RWPE1 (cell line): ENCODE measurements around the gene ZNFX1.

Experiments used
- CTCF ChIA-PET: fragments of 350-600 bp; sonication (Branson Sonifier 250); formaldehyde crosslinking; extraction: SDS; loops from one replicate; lab custom pipeline; 2021; lab: Yijun Ruan, JAX
- POLR2A ChIA-PET: fragments of 400-600 bp; formaldehyde crosslinking; extraction: SDS; loops from one replicate; lab custom pipeline; 2020; ENCODE audit warnings: antibody characterized with exemption; ENCODE audit not compliant: low non-redundant PET; lab: Yijun Ruan, JAX
- DNase-seq: peaks from one replicate; pipeline ENCODE4 v3.0.0; 2012; ENCODE audit warnings: low spot score
- H3K27ac ChIP-seq: fragments of 450-650 bp; 2 replicates; pipeline ENCODE4 v1.5.1; 2017
- CTCF ChIP-seq: fragments of 450-650 bp; conservative IDR thresholded peaks from 2 replicates; pipeline ENCODE4 v1.5.1; 2017; ENCODE audit warnings: low read depth, mild to moderate bottlenecking

Gene ZNFX1

DNA sequence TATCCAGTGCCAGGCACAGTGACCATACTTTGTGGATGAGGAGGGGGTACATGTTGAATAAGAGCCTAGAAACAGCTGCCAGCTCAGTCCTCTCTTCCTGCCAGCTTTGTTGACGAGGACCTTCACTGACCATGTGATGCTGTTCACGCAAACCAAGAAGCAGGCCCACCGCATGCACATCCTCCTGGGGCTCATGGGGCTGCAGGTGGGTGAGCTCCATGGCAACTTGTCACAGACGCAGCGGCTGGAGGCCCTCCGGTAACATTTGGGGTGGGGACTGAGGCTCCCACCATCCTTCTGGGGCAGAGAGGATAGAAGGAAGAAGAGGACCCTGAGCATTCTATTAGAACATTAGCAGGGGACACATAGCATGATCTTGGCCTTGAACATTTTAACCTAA lies 43.0 kb downstream of the ZNFX1 start:
- ChIA-PET CTCF (interaction anchor here (0.7 to 4.6 kb wide), 3 partner anchors 12 to 38 kb away, joined by 3 to 22 read pairs (median 5); no protein-coding TSS in a partner anchor), POLR2A (no interaction called here)
- DNase-seq: no peak
- no peak for TF ChIP-seq CTCF
- no peak overlapping the region for H3K27ac ChIP-seq

GRCh38 chr20:49233226-49233625 lies 44.6 kb downstream of the ZNFX1 start:
- peak overlapping the region; percentile 21 for H3K27ac ChIP-seq
- POLR2A ChIA-PET: interaction anchor here (1.0 kb wide), 1 partner anchor 10 kb away, joined by 3 read pairs; no protein-coding TSS in a partner anchor
- CTCF ChIA-PET: interaction anchor here (1.7 kb wide), 1 partner anchor 16 kb away, joined by 5 read pairs; no protein-coding TSS in a partner anchor
- DNase-seq: no peak
- no peak for TF ChIP-seq CTCF

DNA sequence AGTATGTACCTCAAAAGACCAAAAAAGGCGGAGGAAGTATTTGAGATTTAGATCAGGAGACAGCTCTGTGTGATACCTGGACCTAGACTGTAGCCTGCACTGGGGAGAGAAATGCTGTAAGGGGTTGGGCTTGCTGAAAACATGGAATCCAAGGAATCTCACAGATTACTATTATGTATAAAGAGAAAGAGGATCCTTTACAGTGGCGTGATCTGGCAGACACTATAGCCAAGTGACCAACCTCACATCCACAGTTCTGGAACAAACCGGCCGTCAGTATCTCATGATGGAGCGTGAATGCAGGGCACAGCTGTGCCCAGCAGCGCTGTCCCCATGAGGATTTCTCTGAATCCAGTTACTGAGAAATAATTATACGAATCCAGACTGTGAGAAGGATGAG lies 46.4 kb downstream of the ZNFX1 start:
- POLR2A ChIA-PET: interaction anchor here (0.7 kb wide), 1 partner anchor 48 kb away, joined by 5 read pairs; no protein-coding TSS in a partner anchor
- CTCF ChIA-PET: interaction anchor here (0.7 kb wide), 2 partner anchors 16 to 178 kb away, joined by 3 read pairs; no protein-coding TSS in a partner anchor
- TF ChIP-seq CTCF: no peak
- no peak overlapping the region for H3K27ac ChIP-seq
- DNase-seq: no peak

DNA sequence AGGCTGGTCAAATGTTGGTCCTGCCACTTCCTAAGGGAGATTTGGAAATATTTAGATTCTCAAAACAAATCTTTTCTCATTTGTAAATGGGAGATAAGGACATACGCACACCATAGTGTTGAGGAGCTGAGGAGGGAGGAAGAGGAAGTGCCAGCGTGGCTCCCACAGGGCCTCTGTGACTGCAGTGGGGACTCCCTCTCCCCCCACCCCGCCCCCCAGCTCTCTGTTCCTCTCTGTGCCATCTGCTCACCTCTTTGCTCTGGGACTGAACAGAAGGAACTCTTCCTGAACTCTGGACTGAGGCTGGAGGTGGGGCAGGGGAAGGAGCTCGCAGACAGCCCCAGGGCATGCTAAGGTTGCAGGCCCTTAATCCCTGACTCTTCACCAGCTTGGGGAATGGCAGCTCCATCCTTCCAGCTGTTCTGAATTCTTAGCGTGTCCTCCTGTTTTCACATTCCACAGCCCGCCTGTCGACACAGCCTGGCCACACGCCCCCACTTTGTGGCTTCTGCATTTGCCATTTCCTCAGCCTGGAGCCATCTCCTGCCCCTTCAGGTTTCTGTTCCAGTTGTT lies 47.2 kb downstream of the ZNFX1 start:
- POLR2A ChIA-PET: no interaction called here
- no peak for TF ChIP-seq CTCF
- CTCF ChIA-PET: no interaction called here

GRCh38 chr20:49230021-49230420 lies 47.8 kb downstream of the ZNFX1 start:
- no peak for DNase-seq
- CTCF ChIA-PET: no interaction called here
- no peak for TF ChIP-seq CTCF
- H3K27ac ChIP-seq: no peak overlapping the region
- POLR2A ChIA-PET: no interaction called here

More for the DNA sequence above, 47.2 kb downstream of the ZNFX1 start:
- no peak for DNase-seq
- H3K27ac ChIP-seq: peak overlapping the region; percentile 22

DNA sequence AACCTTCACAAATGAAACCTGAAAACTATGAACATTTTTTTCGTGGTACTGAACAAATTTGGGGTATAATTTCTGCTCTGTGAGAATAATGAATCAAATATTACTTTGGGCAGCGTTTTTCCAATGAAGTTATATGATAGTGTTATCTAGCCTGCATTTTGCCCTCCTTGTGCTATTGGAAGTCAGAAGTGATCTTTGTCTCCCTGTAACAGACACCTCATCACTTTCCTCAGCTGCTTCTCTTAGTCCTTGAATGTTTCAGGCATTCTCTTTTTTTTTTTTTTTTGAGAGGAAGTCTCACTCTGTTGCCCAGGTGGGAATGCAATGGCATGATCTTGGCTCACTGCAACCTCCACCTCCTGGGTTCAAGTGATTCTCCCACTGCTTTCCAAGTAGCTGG lies 48.5 kb downstream of the ZNFX1 start:
- no peak for TF ChIP-seq CTCF
- no peak for DNase-seq
- ChIA-PET POLR2A (no interaction called here), CTCF (interaction anchor here (0.6 kb wide), 1 partner anchor 298 kb away, joined by 5 read pairs; no protein-coding TSS in a partner anchor)
- H3K27ac ChIP-seq: no peak overlapping the region
